K562 (cell line): Measurements from ENCODE around the gene COL5A1. TPM values are rescaled to one million over a fixed set of nuclear protein-coding genes. Genes with fewer than 3 reads are reported as not detected.

Experiments
- ATAC-seq: fragments of 200-7000 bp; cut with Tn5 transposase; 3 replicates; pipeline ENCODE4 v1.9.1; 2020; ENCODE audit warnings: moderate library complexity
- BruUV-seq: library from RNA; stranded (reverse); fragments of 400-500 nt; replicated peaks from 2 replicates; lab custom pipeline; 2021; lab: Mats Ljungman, UMichigan
- CTCF ChIA-PET: fragments of 300-600 bp; formaldehyde crosslinking; extraction: SDS; loops from one replicate; lab custom pipeline; 2021; ENCODE audit warnings: low intra/inter-chr PET ratio; lab: Yijun Ruan, JAX
- POLR2A ChIA-PET: fragments of 300-600, 350-650 bp; sonication (Branson Sonifier 250); formaldehyde crosslinking; extraction: SDS; loops from one replicate; lab custom pipeline; 2021; ENCODE audit warnings: antibody characterized with exemption, inconsistent platforms; lab: Yijun Ruan, JAX
- DNase-seq, 4 experiments: peaks; one replicate each; pipeline versions ENCODE4 v3.0.0 to v3.0.0-alpha.2; 2011 to 2018; ENCODE audit warnings: low spot score in 3 of 4, mixed read lengths in 3 of 4; ENCODE audit errors: extremely low read depth in 1 of 4
- FAIRE-seq: peaks from 2 replicates; lab custom pipeline; 2011; peaks lifted over from hg19 to GRCh38; lab: Jason Lieb, UNC
- H2AFZ ChIP-seq: 2 replicates; pipeline ENCODE4 v1.6.0; 2011; ENCODE audit warnings: low read depth, low read length, control low read depth, inconsistent platforms
- H3K27ac ChIP-seq: fragments of 200-600 bp; 3 replicates; pipeline ENCODE4 v1.8.0; 2011; ENCODE audit warnings: low read depth, mild to moderate bottlenecking, control low read depth, inconsistent platforms, low read length, moderate library complexity, mixed read lengths; ENCODE audit errors: extremely low read depth
- H3K27me3 ChIP-seq, 2 experiments: fragments of 300-600 bp in 1 of 2; 2 replicates in 1 of 2; 3 replicates in 1 of 2; pipeline versions ENCODE4 v1.6.0 to v1.8.0; 2011; ENCODE audit warnings: inconsistent platforms in 2 of 2, low read length in 2 of 2, mild to moderate bottlenecking in 1 of 2, mixed read lengths in 1 of 2, moderate library complexity in 1 of 2; ENCODE audit not compliant: control insufficient read depth in 2 of 2, insufficient read depth in 2 of 2
- H3K36me3 ChIP-seq: fragments of 300-600 bp; 3 replicates; pipeline ENCODE4 v1.8.0; 2011; ENCODE audit warnings: mild to moderate bottlenecking, low read length, inconsistent platforms; ENCODE audit not compliant: control insufficient read depth, insufficient read depth
- H3K4me1 ChIP-seq, 2 experiments: fragments of 200-600 bp in 1 of 2; replicated peaks in 1 of 2; 2 replicates in 1 of 2; 3 replicates in 1 of 2; pipeline versions ENCODE4 v1.5.1 to v1.8.0; 2011; ENCODE audit warnings: inconsistent platforms in 2 of 2, low read length in 2 of 2, mild to moderate bottlenecking in 1 of 2, mixed read lengths in 1 of 2, moderate library complexity in 1 of 2; ENCODE audit not compliant: control insufficient read depth in 2 of 2, insufficient read depth in 2 of 2
- H3K4me2 ChIP-seq: 2 replicates; pipeline ENCODE4 v1.6.1; 2011; ENCODE audit warnings: low read length, control low read depth, inconsistent platforms, mixed read lengths; ENCODE audit not compliant: insufficient read depth
- H3K4me3 ChIP-seq: fragments of 200-600 bp; sonication (generic), shearing (Covaris generic); 2 replicates; pipeline ENCODE4 v1.5.1; 2016; ENCODE audit warnings: control low read depth, inconsistent platforms
- H3K79me2 ChIP-seq: fragments of 200-600 bp; 3 replicates; pipeline ENCODE4 v1.8.0; 2011; ENCODE audit warnings: low read length, inconsistent platforms; ENCODE audit not compliant: control insufficient read depth, insufficient read depth
- H3K9ac ChIP-seq, 2 experiments: 2 replicates each; pipeline versions ENCODE4 v1.6.0 to v1.6.1; 2011; ENCODE audit warnings: low read depth in 2 of 2, low read length in 2 of 2, control low read depth in 1 of 2, inconsistent platforms in 1 of 2, mild to moderate bottlenecking in 1 of 2, mixed read lengths in 1 of 2; ENCODE audit not compliant: insufficient read depth in 1 of 2
- H3K9me1 ChIP-seq: one replicate; pipeline ENCODE4 v1.6.0; 2011; ENCODE audit warnings: inconsistent platforms, mild to moderate bottlenecking, low read length, moderate library complexity; ENCODE audit not compliant: control insufficient read depth, insufficient read depth
- H3K9me3 ChIP-seq: replicated peaks from 2 replicates; pipeline ENCODE4 v1.5.1; 2011; ENCODE audit warnings: low read depth, low read length, inconsistent platforms; ENCODE audit not compliant: control insufficient read depth, insufficient read depth
- H4K20me1 ChIP-seq: replicated peaks from 2 replicates; pipeline ENCODE4 v1.6.1; 2011; ENCODE audit warnings: low read length, inconsistent platforms, mixed read lengths; ENCODE audit not compliant: control insufficient read depth, insufficient read depth
- BMI1 ChIP-seq: fragments of 150-350 bp; IDR thresholded peaks from 2 replicates; pipeline ENCODE4 v1.6.1; 2014; ENCODE audit warnings: low read length
- BRD9 ChIP-seq: fragments of 450-650 bp; IDR thresholded peaks from 2 replicates; pipeline ENCODE4 v1.6.1; 2018; ENCODE audit warnings: low read depth; ENCODE audit not compliant: partially characterized antibody
- FOXJ2 ChIP-seq: fragments of 200-800 bp; sonication (Bioruptor generic); IDR thresholded peaks from 2 replicates; pipeline ENCODE4 v1.6.1; 2016; ENCODE audit warnings: missing genetic modification characterization, missing compliant biosample characterization
- HDAC6 ChIP-seq: IDR thresholded peaks from 2 replicates; pipeline ENCODE4 v1.6.1; 2012; ENCODE audit warnings: low read depth, mild to moderate bottlenecking, control low read depth, inconsistent platforms, low read length, moderate library complexity
- MYNN ChIP-seq, 2 experiments: sonication (generic); formaldehyde crosslinking in 1 of 2; IDR thresholded peaks; 2 replicates each; pipeline versions ENCODE4 v1.5.0 to v1.6.1; 2016 to 2020; ENCODE audit warnings: antibody characterized with exemption in 1 of 2, missing genetic modification reagents in 1 of 2
- ZC3H11A ChIP-seq: IDR thresholded peaks from 2 replicates; pipeline ENCODE4 v1.6.1; 2012; ENCODE audit warnings: low read depth, low read length, improper control_type of control experiment
- ZNF143 ChIP-seq: sonication (generic); formaldehyde crosslinking; IDR thresholded peaks from 2 replicates; pipeline ENCODE4 v1.9.0; 2022; ENCODE audit warnings: mild to moderate bottlenecking, missing genetic modification reagents
- ZNF354B ChIP-seq: fragments of 250-450 bp; sonication (Bioruptor Pico); IDR thresholded peaks from 2 replicates; pipeline ENCODE4 v1.4.0; 2020
- WGBS: fragments of 100-300 bp; shearing (Covaris generic); methylation state at CpG from one replicate; pipeline ENCODE4 v1.1.6; 2016; ENCODE audit warnings: low coverage, mixed read lengths; ENCODE audit not compliant: insufficient coverage; ENCODE audit errors: missing lambda C conversion rate; 5-methylcytosine and 5-hydroxymethylcytosine counted together
- in situ Hi-C: fragments of 300-500 bp; cut with MboI; formaldehyde crosslinking; loops from 4 replicates; pipeline ENCODE4 v1.15.0; 2018; ENCODE audit warnings: inconsistent platforms, mixed read lengths
- intact Hi-C: fragments of 100-400 bp; cut with micrococcal nuclease; formaldehyde crosslinking; loops from 2 replicates; pipeline ENCODE4 v1.14.2; 2022
- polyA plus RNA-seq, 8 experiments: library from polyadenylated mRNA; depleted of rRNA in 4 of 8; stranded (reverse) in 5 of 8; unstranded in 3 of 8; fragments of >200 nt; fragmentation: Nextera tagmentation in 2 of 8; fragmentation: Illumina TruSeq in 1 of 8; extraction: Ambion mirVana in 2 of 8; extraction: Trizol in 1 of 8; gene quantifications; 2 replicates each; pipeline versions ENCODE4 v1.2.1 to v1.2.3, GENCODE V29; 2011 to 2014; ENCODE audit warnings: inconsistent platforms in 1 of 8, missing spikeins in 1 of 8
- total RNA-seq, 7 experiments: library from RNA; depleted of rRNA in 6 of 7; stranded (reverse); fragments of >200 nt in 6 of 7; fragmentation: Illumina TruSeq in 2 of 7; extraction: Trizol in 2 of 7; gene quantifications; 2 replicates each; pipeline versions ENCODE4 v1.2.1 to v1.2.3, GENCODE V29; 2011 to 2021; ENCODE audit warnings: low replicate concordance in 1 of 7
- TF ChIP-seq, protein P1 (sequence below): sonication (generic); formaldehyde crosslinking; IDR thresholded peaks from 2 replicates; pipeline ENCODE4 v1.4.0; 2020; ENCODE audit warnings: mild to moderate bottlenecking, missing genetic modification reagents
- TF ChIP-seq, protein P2 (sequence below): fragments of 450-650 bp; conservative IDR thresholded peaks from 2 replicates; pipeline ENCODE4 v1.6.1; 2016; ENCODE audit warnings: missing genetic modification characterization, low read depth, mild to moderate bottlenecking, missing compliant biosample characterization, moderate library complexity
- TF ChIP-seq, protein P3 (sequence below): IDR thresholded peaks from 3 replicates; pipeline ENCODE4 v1.6.1; 2011; ENCODE audit warnings: borderline replicate concordance, mild to moderate bottlenecking; ENCODE audit not compliant: insufficient read length, insufficient read depth

Gene COL5A1
- total and polyA plus RNA-seq, 9 of the 15 experiments (the other 6 are each of a cell fraction or from before 2014, with no cell fraction given), result under 0.01 to 0.13 (median 0.04) TPM; not detected in 6

DNA sequence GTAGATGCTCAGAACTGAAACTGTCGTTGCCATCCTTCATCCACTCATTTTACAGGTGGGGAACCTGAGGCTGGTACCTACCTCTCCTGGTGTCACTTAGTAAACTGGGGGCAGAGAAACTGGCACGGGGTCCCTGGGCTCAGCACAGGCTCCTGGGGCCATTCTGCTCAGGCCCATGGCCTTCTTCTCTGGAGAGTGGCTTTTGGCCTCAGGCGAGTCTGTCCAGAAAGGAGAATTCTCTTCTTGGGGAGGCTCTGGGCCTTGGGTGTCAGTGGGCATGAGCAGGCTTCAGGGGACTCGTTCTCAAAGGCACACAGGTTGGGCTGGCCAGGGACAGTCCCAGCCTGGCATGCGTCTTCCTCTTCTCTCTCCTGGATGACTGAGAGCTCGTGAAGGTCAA lies 24.6 kb downstream of the COL5A1 start:
- in situ Hi-C loops (no loop called here), intact Hi-C loops (no loop called here)
- no peak overlapping the region for H3K4me2 ChIP-seq
- 0 out of 2 replicates have a peak, but pooled peaks cover 1% of the 10 kb centered on the region for H3K9me3 ChIP-seq
- H2AFZ ChIP-seq, result no peak overlapping the region
- 0% methylated on average over 3 of the region's 6 CpGs for WGBS
- FAIRE-seq (no peak), ATAC-seq (no peak), DNase-seq (no peak)
- H3K9me1 ChIP-seq, result no peaks in the 10 kb centered on the region
- no peak overlapping the region for H3K4me3 ChIP-seq
- H3K4me1 ChIP-seq, result no peaks in the 10 kb centered on the region
- no TSS peak for BruUV-seq
- no peak overlapping the region for H3K9ac ChIP-seq
- POLR2A ChIA-PET, result no interaction called here
- H4K20me1 ChIP-seq, result no peaks in the 10 kb centered on the region
- H3K27me3 ChIP-seq, result peaks cover 0 to 7% of the 10 kb centered on the region in 2 experiments; a peak in 2 of 5 replicates
- H3K36me3 ChIP-seq, result no peaks in the 10 kb centered on the region
- TF ChIP-seq, protein P1, sequence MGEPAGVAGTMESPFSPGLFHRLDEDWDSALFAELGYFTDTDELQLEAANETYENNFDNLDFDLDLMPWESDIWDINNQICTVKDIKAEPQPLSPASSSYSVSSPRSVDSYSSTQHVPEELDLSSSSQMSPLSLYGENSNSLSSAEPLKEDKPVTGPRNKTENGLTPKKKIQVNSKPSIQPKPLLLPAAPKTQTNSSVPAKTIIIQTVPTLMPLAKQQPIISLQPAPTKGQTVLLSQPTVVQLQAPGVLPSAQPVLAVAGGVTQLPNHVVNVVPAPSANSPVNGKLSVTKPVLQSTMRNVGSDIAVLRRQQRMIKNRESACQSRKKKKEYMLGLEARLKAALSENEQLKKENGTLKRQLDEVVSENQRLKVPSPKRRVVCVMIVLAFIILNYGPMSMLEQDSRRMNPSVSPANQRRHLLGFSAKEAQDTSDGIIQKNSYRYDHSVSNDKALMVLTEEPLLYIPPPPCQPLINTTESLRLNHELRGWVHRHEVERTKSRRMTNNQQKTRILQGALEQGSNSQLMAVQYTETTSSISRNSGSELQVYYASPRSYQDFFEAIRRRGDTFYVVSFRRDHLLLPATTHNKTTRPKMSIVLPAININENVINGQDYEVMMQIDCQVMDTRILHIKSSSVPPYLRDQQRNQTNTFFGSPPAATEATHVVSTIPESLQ (CRISPR knock-in tag), result no peak
- no peak for TF ChIP-seq ZNF354B
- CTCF ChIA-PET, result no interaction called here
- H3K27ac ChIP-seq, result no peak overlapping the region
- H3K79me2 ChIP-seq, result no peaks in the 10 kb centered on the region

DNA sequence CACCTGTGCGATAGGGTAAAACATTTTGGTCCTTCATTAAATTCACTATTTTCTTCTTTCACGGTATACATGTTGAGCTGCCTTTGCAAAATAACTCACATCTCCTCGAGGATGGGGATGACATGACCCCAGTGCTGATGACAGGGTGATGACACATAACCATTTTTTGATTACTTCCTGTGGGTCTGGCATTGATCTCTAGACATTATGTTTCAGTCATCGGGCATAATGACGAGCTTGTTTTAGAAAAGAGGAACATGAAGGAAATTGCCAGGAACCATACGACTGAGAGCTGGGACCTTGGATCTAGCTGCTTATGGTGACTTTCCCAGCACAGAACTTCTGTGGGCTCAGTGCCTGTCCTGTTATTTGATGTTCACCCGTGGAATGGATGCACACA lies 25.2 kb downstream of the COL5A1 start:
- CTCF ChIA-PET, result no interaction called here
- in situ Hi-C loops, result no loop called here
- H3K4me2 ChIP-seq, result no peak overlapping the region
- H3K4me3 ChIP-seq, result no peak overlapping the region
- H3K27me3 ChIP-seq, result peaks cover 0 to 9% of the 10 kb centered on the region in 2 experiments; a peak in 2 of 5 replicates
- FAIRE-seq, result no peak
- no peaks in the 10 kb centered on the region for H3K36me3 ChIP-seq
- H3K9me3 ChIP-seq, result no peaks in the 10 kb centered on the region
- no peaks in the 10 kb centered on the region for H3K4me1 ChIP-seq
- 0% methylated on average over 7 of the region's 7 CpGs for WGBS
- H3K9ac ChIP-seq, result no peak overlapping the region
- POLR2A ChIA-PET, result interaction anchor here (0.7 kb wide), 1 partner anchor 72 kb away, joined by 3 read pairs; no protein-coding TSS in a partner anchor
- no peaks in the 10 kb centered on the region for H3K9me1 ChIP-seq
- no TSS peak for BruUV-seq
- intact Hi-C loops, result no loop called here
- no peak for ATAC-seq
- no peaks in the 10 kb centered on the region for H4K20me1 ChIP-seq
- no peak for DNase-seq
- H2AFZ ChIP-seq, result no peak overlapping the region
- H3K79me2 ChIP-seq, result no peaks in the 10 kb centered on the region
- H3K27ac ChIP-seq, result no peak overlapping the region
- TF ChIP-seq, protein P2, sequence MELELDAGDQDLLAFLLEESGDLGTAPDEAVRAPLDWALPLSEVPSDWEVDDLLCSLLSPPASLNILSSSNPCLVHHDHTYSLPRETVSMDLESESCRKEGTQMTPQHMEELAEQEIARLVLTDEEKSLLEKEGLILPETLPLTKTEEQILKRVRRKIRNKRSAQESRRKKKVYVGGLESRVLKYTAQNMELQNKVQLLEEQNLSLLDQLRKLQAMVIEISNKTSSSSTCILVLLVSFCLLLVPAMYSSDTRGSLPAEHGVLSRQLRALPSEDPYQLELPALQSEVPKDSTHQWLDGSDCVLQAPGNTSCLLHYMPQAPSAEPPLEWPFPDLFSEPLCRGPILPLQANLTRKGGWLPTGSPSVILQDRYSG (tag), result no peak
- TF ChIP-seq BRD9 (no peak), MYNN (IDR thresholded peaks at IDR 0.05) (no peak), MYNN (CRISPR knock-in tag; IDR thresholded peaks at IDR 0.05) (no peak), BMI1 (no peak), ZNF143 (CRISPR knock-in tag) (no peak), FOXJ2 (no peak), HDAC6 (no peak), ZC3H11A (no peak)
- TF ChIP-seq, protein P3, sequence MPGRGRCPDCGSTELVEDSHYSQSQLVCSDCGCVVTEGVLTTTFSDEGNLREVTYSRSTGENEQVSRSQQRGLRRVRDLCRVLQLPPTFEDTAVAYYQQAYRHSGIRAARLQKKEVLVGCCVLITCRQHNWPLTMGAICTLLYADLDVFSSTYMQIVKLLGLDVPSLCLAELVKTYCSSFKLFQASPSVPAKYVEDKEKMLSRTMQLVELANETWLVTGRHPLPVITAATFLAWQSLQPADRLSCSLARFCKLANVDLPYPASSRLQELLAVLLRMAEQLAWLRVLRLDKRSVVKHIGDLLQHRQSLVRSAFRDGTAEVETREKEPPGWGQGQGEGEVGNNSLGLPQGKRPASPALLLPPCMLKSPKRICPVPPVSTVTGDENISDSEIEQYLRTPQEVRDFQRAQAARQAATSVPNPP, result no peak
